SK-N-MC (cell line): ENCODE data around the gene CASP10.
"Not testable (repeated sequence)": the region's sequence is repeated elsewhere in the genome, so short reads cannot be mapped to it uniquely, and the experiment has no call there.

Experiments used
- DNase-seq: peaks from one replicate; pipeline ENCODE4 v3.0.0-alpha.2; 2011; ENCODE audit warnings: low read depth, low spot score
- H3K27ac ChIP-seq: fragments of 200-600 bp; sonication (generic); 2 replicates; pipeline ENCODE4 v1.5.1; 2016; ENCODE audit warnings: mixed run types
- H3K36me3 ChIP-seq: fragments of 200-600 bp; sonication (generic); 2 replicates; pipeline ENCODE4 v1.6.1; 2017; ENCODE audit warnings: antibody characterized with exemption, low read length, mixed read lengths; ENCODE audit not compliant: insufficient read depth
- H3K4me3 ChIP-seq: fragments of 200-600 bp; sonication (generic); 2 replicates; pipeline ENCODE4 v1.5.1; 2016
- H3K9ac ChIP-seq: fragments of 200-600 bp; sonication (generic); 2 replicates; pipeline ENCODE4 v1.8.0; 2017; ENCODE audit warnings: mixed run types, mixed read lengths; ENCODE audit not compliant: insufficient read length
- H3K9me3 ChIP-seq: fragments of 200-600 bp; sonication (generic); 2 replicates; pipeline ENCODE4 v1.6.1; 2017; ENCODE audit warnings: low read depth, mild to moderate bottlenecking, antibody characterized with exemption, low read length, moderate library complexity, mixed read lengths
- EZH2 ChIP-seq: fragments of 200-600 bp; sonication (generic); IDR thresholded peaks from one replicate; pipeline ENCODE4 v1.6.1; 2017; ENCODE audit warnings: antibody characterized with exemption
- FOXP2 ChIP-seq: optimal IDR thresholded peaks from 2 replicates; pipeline ENCODE3; 2011; ENCODE audit warnings: mild to moderate bottlenecking, moderate library complexity; ENCODE audit not compliant: insufficient read depth; ENCODE audit errors: extremely low read length, control extremely low read depth
- POLR2AphosphoS5 ChIP-seq: IDR thresholded peaks from 2 replicates; pipeline ENCODE4 v1.6.1; 2012; ENCODE audit warnings: mild to moderate bottlenecking, low read depth, low read length, borderline replicate concordance

CASP10 gene, protein sequence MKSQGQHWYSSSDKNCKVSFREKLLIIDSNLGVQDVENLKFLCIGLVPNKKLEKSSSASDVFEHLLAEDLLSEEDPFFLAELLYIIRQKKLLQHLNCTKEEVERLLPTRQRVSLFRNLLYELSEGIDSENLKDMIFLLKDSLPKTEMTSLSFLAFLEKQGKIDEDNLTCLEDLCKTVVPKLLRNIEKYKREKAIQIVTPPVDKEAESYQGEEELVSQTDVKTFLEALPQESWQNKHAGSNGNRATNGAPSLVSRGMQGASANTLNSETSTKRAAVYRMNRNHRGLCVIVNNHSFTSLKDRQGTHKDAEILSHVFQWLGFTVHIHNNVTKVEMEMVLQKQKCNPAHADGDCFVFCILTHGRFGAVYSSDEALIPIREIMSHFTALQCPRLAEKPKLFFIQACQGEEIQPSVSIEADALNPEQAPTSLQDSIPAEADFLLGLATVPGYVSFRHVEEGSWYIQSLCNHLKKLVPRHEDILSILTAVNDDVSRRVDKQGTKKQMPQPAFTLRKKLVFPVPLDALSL

DNA sequence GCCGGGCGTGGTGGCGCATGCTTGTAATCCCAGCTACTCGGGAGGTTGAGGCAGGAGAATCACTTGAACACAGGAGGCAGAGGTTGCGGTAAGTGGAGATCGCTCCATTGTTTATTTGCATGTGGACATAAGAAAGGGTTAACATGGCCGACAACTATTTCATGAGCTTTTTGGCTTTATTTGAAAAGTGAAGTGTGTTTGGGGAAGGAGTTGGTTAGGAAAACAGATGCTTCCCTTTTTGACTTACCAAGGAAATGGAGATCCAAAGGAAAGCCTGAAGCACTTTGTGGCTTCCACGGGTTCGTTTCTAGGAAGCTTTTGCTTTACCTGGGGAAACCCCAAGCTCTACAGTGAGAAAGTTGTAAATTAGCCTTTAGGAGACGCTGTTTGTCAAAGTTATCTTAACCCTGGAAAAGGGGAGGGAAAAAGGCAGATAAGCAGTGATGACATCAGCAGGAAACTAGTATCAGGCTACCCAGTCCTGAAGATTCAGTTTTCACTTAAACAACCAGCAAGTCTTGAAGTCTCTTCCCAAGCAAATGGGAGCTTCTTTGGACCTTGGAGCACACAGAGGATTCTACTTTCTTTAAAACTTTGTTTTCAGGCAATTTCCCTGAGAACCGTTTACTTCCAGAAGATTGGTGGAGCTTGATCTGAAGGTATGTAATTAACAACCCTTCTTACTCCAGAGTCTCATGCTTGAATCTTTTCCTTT is at the start of gene CASP10:
CASP10 (plus strand) TSS at position 492 of the 715 bp plus-strand sequence. CDS start 2,637 bp downstream, outside the sequence.
- H3K36me3 ChIP-seq: no peaks in the 10 kb centered on the region
- H3K4me3 ChIP-seq: peak within 1 kb of the TSS; percentile 48
- TF ChIP-seq EZH2 (no peak), FOXP2 (no peak), POLR2AphosphoS5 (peak; percentile 38)
- H3K9ac ChIP-seq: peak within 1 kb of the TSS; percentile 37
- H3K27ac ChIP-seq: no peak within 1 kb of the TSS
- DNase-seq: no peak
- H3K9me3 ChIP-seq: no peaks in the 10 kb centered on the region

DNA sequence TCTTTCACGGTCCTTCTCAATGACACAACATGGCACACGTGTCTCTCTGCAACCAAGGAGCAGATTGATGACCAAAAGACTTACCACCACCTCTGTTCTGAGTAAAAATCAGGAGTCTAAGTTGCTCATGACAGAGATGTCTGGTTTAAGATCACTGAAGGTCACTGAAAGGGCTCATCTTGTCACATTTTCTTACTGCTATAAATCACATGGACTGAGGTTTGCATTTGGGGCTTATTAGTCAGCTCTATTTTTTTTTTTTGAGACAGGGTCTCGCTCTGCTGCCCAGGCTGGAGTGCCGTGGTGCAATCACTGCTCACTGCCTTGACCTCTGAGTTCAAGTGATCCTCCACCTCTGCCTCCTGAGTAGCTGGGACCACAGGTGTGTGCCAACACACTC is 47.6 kb upstream of the CASP10 start:
- no peaks in the 10 kb centered on the region for H3K9me3 ChIP-seq
- H3K27ac ChIP-seq: no peak overlapping the region
- no peak overlapping the region for H3K4me3 ChIP-seq
- DNase-seq: no peak
- H3K36me3 ChIP-seq: peaks cover 29% of the 10 kb centered on the region
- H3K9ac ChIP-seq: no peak overlapping the region
- TF ChIP-seq EZH2 (no peak), POLR2AphosphoS5 (no peak), FOXP2 (no peak)

DNA sequence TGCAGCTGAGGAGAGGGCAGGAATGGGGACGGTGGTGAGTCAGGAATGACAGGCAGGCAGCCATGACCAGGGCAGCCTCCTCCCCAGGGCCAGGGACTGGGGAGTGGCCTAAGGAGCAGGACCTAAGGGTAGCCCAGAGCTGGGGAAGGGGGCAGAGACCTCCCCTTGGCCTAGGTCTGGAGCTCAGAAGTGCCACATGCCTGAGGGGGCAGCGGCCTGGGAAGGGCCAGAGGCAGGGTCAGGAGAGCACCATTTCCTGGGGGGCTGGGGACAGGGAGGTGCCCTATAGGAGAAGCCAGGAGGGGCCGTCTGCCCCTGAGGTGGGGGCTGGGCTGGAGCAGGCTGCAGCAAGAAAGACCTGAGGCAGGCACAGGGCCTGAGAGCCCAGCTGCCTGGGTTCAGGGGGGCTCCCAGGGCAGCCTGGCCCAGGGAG is 46.0 kb upstream of the CASP10 start:
- DNase-seq: no peak
- no peak for TF ChIP-seq EZH2
- TF ChIP-seq FOXP2: no peak
- TF ChIP-seq POLR2AphosphoS5: no peak
- no peak overlapping the region for H3K27ac ChIP-seq
- no peak overlapping the region for H3K4me3 ChIP-seq
- no peaks in the 10 kb centered on the region for H3K9me3 ChIP-seq
- no peak overlapping the region for H3K9ac ChIP-seq
- H3K36me3 ChIP-seq: peaks cover 29% of the 10 kb centered on the region

DNA sequence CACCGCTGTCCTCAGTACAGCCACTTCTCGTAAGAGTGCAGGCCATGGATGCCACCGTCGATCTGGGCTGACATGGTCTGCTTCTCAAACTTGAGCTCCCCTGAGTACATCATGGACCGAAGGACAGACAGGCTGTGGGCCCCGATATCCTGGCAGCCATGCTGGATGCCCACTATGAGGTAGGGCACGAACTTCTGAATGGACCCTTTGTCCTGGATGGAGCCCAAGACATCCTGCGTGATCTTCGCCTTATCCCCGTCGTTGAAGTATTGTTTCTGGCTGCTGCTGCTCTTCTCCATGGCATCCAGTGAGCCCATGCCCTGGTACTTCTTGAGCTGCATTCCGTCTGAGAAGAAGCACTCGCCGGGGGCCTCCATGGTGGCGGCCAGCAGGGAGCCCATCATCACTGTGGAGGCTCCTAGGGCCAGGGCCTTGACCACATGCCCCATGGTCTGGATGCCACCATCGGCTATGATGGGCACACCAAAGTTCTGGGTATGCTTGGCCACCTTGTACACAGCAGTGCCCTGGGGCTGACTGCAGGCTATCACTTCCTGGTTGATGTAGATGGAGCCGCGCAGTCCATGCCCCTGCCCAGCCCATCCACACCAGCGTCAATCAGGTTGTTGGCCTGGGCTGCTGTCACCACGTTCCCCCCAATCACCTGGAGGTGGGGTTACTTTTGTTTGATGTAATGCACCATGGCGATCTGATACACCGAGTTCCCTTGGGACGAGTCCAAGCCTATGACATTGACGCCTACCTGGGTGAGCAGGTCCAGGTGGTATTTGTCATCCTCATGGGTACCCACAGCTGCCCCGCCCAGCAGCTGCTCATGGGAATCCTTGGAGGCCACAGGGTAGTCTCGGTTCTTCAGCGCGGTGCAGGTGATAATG is 45.2 kb upstream of the CASP10 start:
- H3K36me3 ChIP-seq: peaks cover 32% of the 10 kb centered on the region
- TF ChIP-seq POLR2AphosphoS5 (no peak), EZH2 (no peak), FOXP2 (no peak)

DNA sequence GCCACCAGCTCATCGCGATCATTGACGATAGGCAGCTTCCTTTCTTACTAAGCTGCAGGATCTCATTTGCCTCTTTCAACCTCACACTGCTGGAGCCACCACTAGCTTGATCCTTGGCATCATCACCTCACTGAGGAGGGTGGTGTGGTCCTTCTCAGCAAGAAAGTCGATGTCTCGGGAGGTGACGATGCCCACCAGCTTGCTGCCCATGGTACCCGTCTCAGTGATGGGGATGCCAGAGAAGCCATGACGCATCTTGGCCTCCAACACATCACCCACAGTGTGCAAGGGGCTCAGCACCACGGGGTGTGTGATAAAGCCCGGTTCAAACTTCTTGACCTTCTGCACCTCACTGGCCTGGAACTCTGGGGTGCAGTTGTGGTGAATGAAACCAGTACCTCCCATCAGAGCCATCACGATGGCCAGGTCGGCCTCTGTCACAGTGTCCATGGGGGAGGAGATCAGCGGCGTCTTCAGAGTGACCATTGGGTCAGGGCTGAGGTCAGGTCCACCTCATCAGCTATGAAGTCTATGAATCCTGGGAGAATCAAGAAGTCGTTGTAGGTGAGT is 44.5 kb upstream of the CASP10 start:
- Histone ChIP-seq H3K9ac (no peak overlapping the region), H3K9me3 (no peaks in the 10 kb centered on the region), H3K36me3 (peaks cover 30% of the 10 kb centered on the region), H3K4me3 (no peak overlapping the region), H3K27ac (no peak overlapping the region)
- DNase-seq: no peak
- no peak for TF ChIP-seq FOXP2
- TF ChIP-seq EZH2: no peak
- TF ChIP-seq POLR2AphosphoS5: no peak

More for the DNA sequence above, 45.2 kb upstream of the CASP10 start:
- no peak overlapping the region for H3K9ac ChIP-seq
- no peak for DNase-seq
- H3K27ac ChIP-seq: no peak overlapping the region
- no peak overlapping the region for H3K4me3 ChIP-seq
- H3K9me3 ChIP-seq: no peaks in the 10 kb centered on the region

DNA sequence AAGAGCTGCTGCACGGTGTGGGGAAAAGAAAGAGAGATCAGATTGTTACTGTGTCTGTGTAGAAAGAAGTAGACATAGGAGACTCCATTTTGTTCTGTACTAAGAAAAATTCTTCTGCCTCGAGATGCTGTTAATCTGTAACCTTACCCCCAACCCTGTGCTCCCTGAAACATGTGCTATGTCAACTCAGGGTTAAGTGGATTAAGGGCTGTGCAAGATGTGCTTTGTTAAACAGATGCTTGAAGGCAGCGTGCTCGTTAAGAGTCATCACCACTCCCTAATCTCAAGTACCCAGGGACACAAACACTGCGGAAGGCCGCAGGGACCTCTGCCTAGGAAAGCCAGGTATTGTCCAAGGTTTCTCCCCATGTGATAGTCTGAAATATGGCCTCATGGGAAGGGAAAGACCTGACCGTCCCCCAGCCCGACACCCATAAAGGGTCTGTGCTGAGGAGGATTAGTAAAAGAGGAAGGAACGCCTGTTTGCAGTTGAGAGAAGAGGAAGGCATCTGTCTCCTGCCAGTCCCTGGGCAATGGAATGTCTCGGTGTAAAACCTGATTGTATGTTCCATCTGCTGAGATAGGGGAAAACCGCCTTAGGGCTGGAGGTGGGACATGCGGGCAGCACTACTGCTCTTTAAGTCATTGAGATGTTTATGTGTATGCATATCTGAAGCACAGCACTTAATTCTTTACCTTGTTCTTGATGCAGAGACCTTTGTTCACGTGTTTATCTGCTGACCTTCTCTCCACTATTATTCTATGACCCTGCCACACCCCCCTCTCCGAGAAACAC is 43.8 kb upstream of the CASP10 start:
- not testable (repeated sequence) for H3K9me3 ChIP-seq, DNase-seq, H3K4me3 ChIP-seq, H3K27ac ChIP-seq, H3K9ac ChIP-seq
- peaks cover 30% of the 10 kb centered on the region for H3K36me3 ChIP-seq

DNA sequence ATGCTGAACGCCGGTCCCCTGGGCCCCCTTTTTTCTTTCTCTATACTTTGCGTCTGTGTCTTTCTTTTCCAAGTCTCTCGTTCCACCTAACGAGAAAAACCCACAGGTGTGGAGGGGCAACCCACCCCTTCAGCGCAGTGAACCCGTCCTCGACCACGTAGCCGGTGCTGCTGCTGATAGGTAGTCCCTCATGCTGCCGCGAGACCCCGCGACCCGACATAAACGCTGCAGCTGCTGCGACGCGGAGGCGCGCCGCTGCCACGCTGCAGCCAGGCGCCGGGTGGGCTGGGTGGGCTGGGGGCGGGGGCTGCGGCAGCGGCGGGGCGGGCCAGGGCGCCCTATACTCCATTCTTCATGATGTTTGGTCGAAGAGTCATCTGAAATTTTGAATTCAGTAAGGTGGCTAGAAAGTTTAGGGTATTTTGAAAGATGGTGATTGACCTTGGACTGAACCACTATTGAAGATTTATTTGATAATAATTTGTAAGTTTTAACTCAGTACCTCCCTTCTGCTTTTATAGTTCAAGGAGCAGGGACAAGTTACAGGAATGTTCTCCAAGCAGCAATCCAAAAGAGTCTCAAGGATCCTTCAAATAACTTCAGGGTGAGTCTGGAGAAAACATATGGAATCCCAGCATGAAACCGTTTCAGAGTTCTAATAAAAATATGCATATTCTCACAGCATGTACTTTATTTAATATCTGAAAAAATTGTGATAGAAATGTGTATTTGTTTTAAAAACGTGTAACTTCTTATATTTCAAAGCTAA is 42.9 kb upstream of the CASP10 start:
- Histone ChIP-seq H3K9me3 (no peaks in the 10 kb centered on the region), H3K9ac (no peak overlapping the region), H3K27ac (no peak overlapping the region), H3K36me3 (peaks cover 30% of the 10 kb centered on the region), H3K4me3 (no peak overlapping the region)
- DNase-seq: no peak
- TF ChIP-seq EZH2: no peak
- no peak for TF ChIP-seq FOXP2
- no peak for TF ChIP-seq POLR2AphosphoS5
